22Rv1 (cell line): ENCODE data around the gene CACNA2D2.
A peak's percentile ranks its signal among the peaks of the same experiment; 100 is the strongest.

ENCODE experiments used
- H3K27ac ChIP-seq: fragments of 450-650 bp; 2 replicates; pipeline ENCODE4 v1.5.1; 2017
- CTCF ChIP-seq: fragments of 450-650 bp; IDR thresholded peaks from 2 replicates; pipeline ENCODE4 v1.5.1; 2017; ENCODE audit warnings: mild to moderate bottlenecking
- ZFX ChIP-seq: fragments of 450-650 bp; IDR thresholded peaks from 2 replicates; pipeline ENCODE4 v1.6.1; 2017; ENCODE audit warnings: antibody characterized with exemption, borderline replicate concordance

Gene CACNA2D2

GRCh38 chr3:50525191-50525910, 21.9 kb upstream of the CACNA2D2 start:
- H3K27ac ChIP-seq = no peak overlapping the region
- TF ChIP-seq CTCF = no peak
- TF ChIP-seq ZFX = no peak

DNA sequence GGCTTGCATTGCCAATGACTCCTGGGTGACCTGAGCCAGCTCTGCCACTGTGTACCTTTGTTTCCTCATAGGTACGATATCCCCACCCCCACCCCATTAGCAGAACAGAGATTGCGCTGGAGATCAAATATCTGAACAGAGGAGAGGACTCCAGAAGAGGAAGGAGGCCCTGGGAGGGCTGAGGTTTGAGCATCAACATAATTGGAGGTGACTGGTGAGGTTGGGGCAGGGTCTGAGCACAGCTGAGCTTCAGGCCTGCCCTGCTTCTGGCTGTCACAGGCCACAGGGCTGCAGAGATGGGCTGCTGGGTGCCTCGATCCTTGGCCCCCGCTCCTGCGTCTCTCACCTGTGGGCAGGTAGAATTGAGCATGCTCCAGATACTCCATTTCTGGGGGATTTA, 21.3 kb upstream of the CACNA2D2 start:
- no peak overlapping the region for H3K27ac ChIP-seq
- no peak for TF ChIP-seq CTCF
- no peak for TF ChIP-seq ZFX

DNA sequence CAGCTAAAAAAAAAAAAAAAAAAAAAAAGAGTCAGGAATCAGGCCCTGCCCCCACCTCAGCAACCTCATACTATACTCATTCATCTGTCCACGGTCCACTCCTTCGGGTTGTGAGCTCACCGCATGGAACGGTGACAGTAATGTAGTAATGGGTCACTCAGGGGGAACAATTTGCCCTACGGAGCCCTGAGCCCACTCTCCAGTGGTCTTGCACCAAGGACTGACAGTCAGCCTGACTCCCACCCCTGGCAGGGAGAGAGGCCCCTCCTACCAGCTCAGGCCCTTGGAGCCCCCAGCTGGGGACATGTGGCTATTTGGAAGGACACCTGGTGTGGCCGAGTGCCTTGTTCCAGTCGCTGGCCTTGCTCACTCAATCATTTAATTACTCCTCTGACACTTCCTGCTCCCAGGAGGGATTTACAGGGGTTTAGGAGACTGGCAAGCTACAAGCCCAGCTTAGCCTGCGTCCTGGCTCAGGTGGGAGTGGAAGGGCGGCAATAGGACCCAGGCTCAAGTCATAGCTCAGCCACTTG, 19.9 kb upstream of the CACNA2D2 start:
- TF ChIP-seq CTCF = no peak
- no peak for TF ChIP-seq ZFX
- H3K27ac ChIP-seq = no peak overlapping the region

DNA sequence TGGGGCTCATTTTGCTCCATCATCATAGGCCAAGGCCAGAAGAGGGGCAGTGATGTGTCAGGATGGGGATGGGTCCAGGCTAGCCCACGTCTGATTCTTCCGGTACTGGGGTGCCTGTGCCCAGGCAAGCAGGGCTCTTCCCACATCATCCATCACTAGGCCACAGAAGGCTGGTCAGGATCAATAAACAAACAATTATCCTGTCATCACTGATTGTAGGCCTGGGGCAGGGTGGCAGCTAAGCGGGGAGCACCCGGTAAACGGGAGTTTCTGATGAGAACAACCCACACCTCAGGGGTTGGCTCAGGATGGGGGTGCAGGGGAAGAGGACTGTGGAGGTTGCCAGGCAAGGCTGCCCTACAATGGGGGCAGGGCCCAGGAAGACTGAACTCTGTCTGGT, 18.1 kb upstream of the CACNA2D2 start:
- no peak overlapping the region for H3K27ac ChIP-seq

DNA sequence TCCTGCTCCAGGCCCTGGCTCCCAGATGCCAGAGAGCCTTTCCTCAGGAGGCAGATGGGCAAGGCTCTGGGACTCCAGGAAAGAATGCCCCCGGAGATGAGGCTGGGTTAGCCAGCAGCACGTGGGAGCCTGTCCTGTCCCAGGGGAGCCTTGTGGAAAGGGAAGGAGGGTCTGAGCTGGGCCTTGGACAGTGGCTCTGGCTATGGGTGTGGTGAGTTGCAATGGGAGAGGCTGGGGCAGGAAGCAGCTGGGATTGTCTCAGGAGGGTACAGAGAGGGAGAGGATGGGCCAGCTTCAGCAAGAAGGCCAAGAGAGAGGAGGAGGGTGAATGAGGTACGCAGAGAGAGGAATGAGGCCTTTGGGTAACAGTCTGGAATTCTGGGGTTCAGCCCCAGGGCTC, 17.4 kb upstream of the CACNA2D2 start:
- no peak overlapping the region for H3K27ac ChIP-seq
- TF ChIP-seq ZFX = no peak

More for the DNA sequence above, 18.1 kb upstream of the CACNA2D2 start:
- no peak for TF ChIP-seq CTCF
- TF ChIP-seq ZFX = no peak

DNA sequence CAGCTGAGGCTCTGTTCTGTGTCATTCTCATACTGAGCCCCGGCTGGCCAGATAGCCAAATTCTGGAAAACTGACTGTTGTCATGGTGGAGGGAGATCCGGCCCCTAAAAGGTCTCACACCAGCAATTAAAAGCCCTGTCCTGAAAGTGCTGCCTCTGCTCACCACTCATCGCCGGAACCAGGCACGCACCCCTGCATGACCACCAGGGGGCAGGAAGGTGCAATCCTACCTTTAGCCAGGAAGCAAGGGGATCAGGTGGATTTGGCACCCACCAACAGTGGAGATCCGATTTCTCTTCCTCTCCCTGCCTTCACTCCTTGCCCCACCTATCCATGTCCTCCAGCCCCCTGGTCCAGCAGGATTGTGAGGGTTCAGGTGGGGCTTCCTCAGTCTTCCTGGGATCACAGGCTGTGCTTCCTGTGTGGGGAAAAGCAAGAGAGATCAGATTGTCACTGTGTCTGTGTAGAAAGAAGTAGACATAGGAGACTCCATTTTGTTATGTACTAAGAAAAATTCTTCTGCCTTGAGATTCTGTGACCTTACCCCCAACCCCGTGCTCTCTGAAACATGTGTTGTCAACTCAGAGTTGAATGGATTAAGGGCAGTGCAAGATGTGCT, 16.1 kb upstream of the CACNA2D2 start:
- TF ChIP-seq CTCF = peak; percentile 97
- TF ChIP-seq ZFX = no peak
- H3K27ac ChIP-seq = no peak overlapping the region

DNA sequence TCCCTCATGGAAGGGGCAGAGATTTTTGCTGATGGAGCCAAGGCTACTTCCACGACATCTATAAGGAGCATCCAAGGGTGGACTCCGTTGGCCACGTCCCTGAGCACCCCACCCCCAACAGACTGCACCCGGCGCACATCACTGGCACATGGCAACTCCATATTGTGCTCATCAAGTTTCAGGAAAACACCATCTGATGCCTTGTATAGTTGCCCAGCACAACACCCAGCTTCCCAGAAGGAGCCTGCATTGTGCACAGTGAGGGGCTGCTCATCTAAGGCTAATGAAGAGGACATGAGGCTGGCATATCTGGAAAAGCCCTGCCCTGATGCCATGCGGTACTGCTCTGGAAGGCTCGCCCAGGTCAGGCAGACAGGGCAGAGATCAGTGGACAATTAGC, 15.0 kb upstream of the CACNA2D2 start:
- TF ChIP-seq CTCF (no peak), ZFX (no peak)

More for the DNA sequence above, 15.0 kb upstream of the CACNA2D2 start:
- no peak overlapping the region for H3K27ac ChIP-seq
